Esophagus squamous epithelium (tissue), 5 donors: ENCODE measurements around the gene JDP2. TPM values are rescaled to one million over a fixed set of nuclear protein-coding genes. Genes with fewer than 3 reads are reported as not detected.

Experiments used
- DNase-seq: peaks from one replicate; lab custom pipeline; 2025; lab: John Stamatoyannopoulos, UW
- H3K27ac ChIP-seq, 4 donors: fragments of 200-600 bp; sonication (generic); one replicate each; pipeline ENCODE4 v1.5.1; 2016 to 2019; ENCODE audit warnings: mild to moderate bottlenecking in 1 of 4
- H3K27me3 ChIP-seq, 4 donors: fragments of 200-600 bp; sonication (generic); 1 replicate in 3 of 4; 2 replicates in 1 of 4; pipeline versions ENCODE4 v1.5.1 to v1.6.0; 2017 to 2021; ENCODE audit warnings: antibody characterized with exemption in 1 of 4
- H3K36me3 ChIP-seq, 3 donors: fragments of 200-600 bp; sonication (generic); one replicate each; pipeline ENCODE4 v1.5.1; 2016 to 2019
- H3K4me1 ChIP-seq, 3 donors: fragments of 200-600 bp; sonication (generic); one replicate each; pipeline ENCODE4 v1.5.1; 2017 to 2019
- H3K4me3 ChIP-seq, 4 donors: fragments of 200-600 bp; sonication (generic); 1 replicate in 3 of 4; 2 replicates in 1 of 4; pipeline ENCODE4 v1.5.1; 2016 to 2019; ENCODE audit warnings: mild to moderate bottlenecking in 2 of 4, moderate library complexity in 1 of 4
- H3K9me3 ChIP-seq, 3 donors: fragments of 200-600 bp; sonication (generic); one replicate each; pipeline ENCODE4 v1.5.1; 2016 to 2019
- CTCF ChIP-seq, 6 experiments: fragments of 450-650 bp in 4 of 6; fragments of 200-600 bp in 2 of 6; sonication (generic) in 2 of 6; IDR thresholded peaks; one replicate each; pipeline ENCODE4 v1.5.1; 2016 to 2019; ENCODE audit warnings: antibody characterized with exemption in 6 of 6, mild to moderate bottlenecking in 4 of 6, moderate library complexity in 4 of 6
- POLR2A ChIP-seq, 4 donors: fragments of 450-650 bp; IDR thresholded peaks; one replicate each; pipeline ENCODE4 v1.6.1; 2017; ENCODE audit warnings: antibody characterized with exemption in 4 of 4, mild to moderate bottlenecking in 4 of 4, moderate library complexity in 3 of 4
- whole genome bisulfite sequencing, 2 donors: methylation state at CpG; one replicate each; pipeline ENCODE4 v1.1.5; 2018; 5-methylcytosine and 5-hydroxymethylcytosine counted together
- intact Hi-C: fragments of 100-400 bp; cut with DNase I; formaldehyde crosslinking; loops from one replicate; pipeline ENCODE4 v1.15.0; 2022
- total RNA-seq, 4 donors: library from RNA; depleted of rRNA; stranded (reverse); fragments of >200 nt; gene quantifications; one replicate each; pipeline ENCODE4 v1.1.0, GENCODE V29; 2016
- donor health status: DM: yes; HTN: yes; CAD: no.

Gene JDP2
- total RNA-seq, 4 donors from 2014 or later: 20.9 to 41.8 (median 36.9) TPM

- H3K36me3 ChIP-seq: peaks cover 0 to 22% (median 3%) of the 10 kb centered on the region in 3 donors
- peaks cover 45 to 76% (median 46%) of the 10 kb centered on the region in 3 donors for H3K4me1 ChIP-seq
- WGBS, 2 donors: 34 to 46% methylated on average over 2 of the region's 2 CpGs
- H3K4me3 ChIP-seq: no peak overlapping the region
- no peaks in the 10 kb centered on the region for H3K9me3 ChIP-seq
- DNase-seq: no peak
- peak overlapping the region; percentile 41 to 83 (median 63) for H3K27ac ChIP-seq
- H3K27me3 ChIP-seq: no peaks in the 10 kb centered on the region
- no peak for TF ChIP-seq CTCF (IDR thresholded peaks at IDR 0.05)
- no peak for TF ChIP-seq POLR2A (IDR thresholded peaks at IDR 0.05)
- intact Hi-C loops: no loop called here
Observed at GRCh38 chr14:75449036-75449435, 21.2 kb downstream of the JDP2 start.

- WGBS, 2 donors: 11 to 14% methylated on average over 2 to 4 of the region's 4 CpGs
- intact Hi-C loops: no loop called here
- Histone ChIP-seq H3K36me3 (peaks cover 0 to 19% (median 3%) of the 10 kb centered on the region in 3 donors), H3K4me1 (peaks cover 46 to 77% (median 52%) of the 10 kb centered on the region in 3 donors), H3K9me3 (no peaks in the 10 kb centered on the region), H3K27ac (peak overlapping the region; percentile 42 to 83 (median 63)), H3K27me3 (no peaks in the 10 kb centered on the region), H3K4me3 (no peak overlapping the region)
- no peak for DNase-seq
- TF ChIP-seq CTCF (IDR thresholded peaks at IDR 0.05) (no peak), POLR2A (IDR thresholded peaks at IDR 0.05) (no peak)
Observed at GRCh38 chr14:75449696-75450095, 21.9 kb downstream of the JDP2 start.

- Histone ChIP-seq H3K4me3 (no peak overlapping the region), H3K27ac (peak overlapping the region; percentile 42 to 83 (median 63)), H3K4me1 (peaks cover 52 to 86% (median 54%) of the 10 kb centered on the region in 3 donors), H3K9me3 (no peaks in the 10 kb centered on the region), H3K36me3 (peaks cover 0 to 17% (median 3%) of the 10 kb centered on the region in 3 donors), H3K27me3 (no peaks in the 10 kb centered on the region)
- DNase-seq: no peak
- TF ChIP-seq CTCF (IDR thresholded peaks at IDR 0.05) (peak in 1 of 6 experiments; percentile 34), POLR2A (IDR thresholded peaks at IDR 0.05) (no peak)
- intact Hi-C loops: no loop called here
- WGBS, 2 donors: 78 to 82% methylated on average over 6 of the region's 9 CpGs
Observed at GRCh38 chr14:75450381-75451276, 22.8 kb downstream of the JDP2 start.

GRCh38 chr14:75452324-75452723 lies 24.5 kb downstream of the JDP2 start:
- peaks cover 57 to 99% (median 60%) of the 10 kb centered on the region in 3 donors for H3K4me1 ChIP-seq
- no peak for DNase-seq
- intact Hi-C loops: no loop called here
- no peak for TF ChIP-seq POLR2A (IDR thresholded peaks at IDR 0.05)
- no peak for TF ChIP-seq CTCF (IDR thresholded peaks at IDR 0.05)
- no peaks in the 10 kb centered on the region for H3K27me3 ChIP-seq
- no peak overlapping the region for H3K4me3 ChIP-seq
- whole genome bisulfite sequencing, 2 donors: 40 to 50% methylated on average over 2 to 4 of the region's 4 CpGs
- H3K9me3 ChIP-seq: no peaks in the 10 kb centered on the region
- peak overlapping the region; percentile 73 to 89 (median 78) for H3K27ac ChIP-seq
- peaks cover 0 to 20% (median 0%) of the 10 kb centered on the region in 3 donors for H3K36me3 ChIP-seq
